Measurements from ENCODE around the gene TMEM143. TPM values are rescaled to one million over a fixed set of nuclear protein-coding genes. Genes with fewer than 3 reads are reported as not detected.
A peak's percentile ranks its signal among the peaks of the same experiment; 100 is the strongest.
"Not testable (repeated sequence)": the region's sequence is repeated elsewhere in the genome, so short reads cannot be mapped to it uniquely, and the experiment has no call there.

TMEM143 gene
- polyA plus RNA-seq, 3 donors = 1.7 to 11.9 (median 2.1) TPM

GRCh38 chr19:48292798-48293197, 70.9 kb downstream of the TMEM143 start:
- no peak overlapping the region for H3K4me2 ChIP-seq (replicated peaks; ENCODE audit: extremely low read depth, low read length, poor library complexity, severe bottlenecking)
- H3K4me3 Mint-ChIP-seq = no peak overlapping the region

GRCh38 chr19:48291489-48291815, 72.3 kb downstream of the TMEM143 start:
- H3K4me1 ChIP-seq (ENCODE audit: control insufficient read depth in 1 of 2, insufficient read depth in 2 of 2, low read length in 2 of 2); DNase-seq; H4K20me1 ChIP-seq (ENCODE audit: insufficient read depth, low read length); H3K4me1 Mint-ChIP-seq; H3K36me3 Mint-ChIP-seq; H3K79me2 ChIP-seq (ENCODE audit: insufficient read depth, low read length); H3K27me3 ChIP-seq (ENCODE audit: control insufficient read depth in 2 of 2, insufficient read depth in 2 of 2, low read length in 2 of 2); H3K36me3 ChIP-seq (replicated peaks in 1 of 2; ENCODE audit: control insufficient read depth in 1 of 2, insufficient read depth in 2 of 2, low read length in 2 of 2); H3K27ac Mint-ChIP-seq; H3K9me3 ChIP-seq (replicated peaks in 1 of 2; ENCODE audit: control insufficient read depth in 1 of 2, insufficient read depth in 1 of 2, low read length in 2 of 2); H3K9ac ChIP-seq (ENCODE audit: insufficient read depth, low read length, poor library complexity, severe bottlenecking); H3K27ac ChIP-seq (ENCODE audit: low read depth in 1 of 2, low read length in 2 of 2); H3K9me3 Mint-ChIP-seq: not testable (repeated sequence)
- WGBS (ENCODE audit: insufficient coverage) = 0% methylated on average over 4 of the region's 11 CpGs
- Histone ChIP-seq H3K4me3 (replicated peaks in 1 of 3; ENCODE audit: low read depth in 2 of 3, low read length in 3 of 3) (peak overlapping the region in 2 of 3 experiments; percentile 36 to 72), H2AFZ (ENCODE audit: insufficient read depth, low read depth, low read length, poor library complexity, severe bottlenecking) (peak overlapping the region; percentile 81), H3K4me2 (replicated peaks; ENCODE audit: extremely low read depth, low read length, poor library complexity, severe bottlenecking) (peak overlapping the region; percentile 86)
- intact Hi-C loops (cut with micrococcal nuclease) = loop anchor here (1.0 to 10.0 kb wide), 2 partner anchors 24 to 187 kb away; no protein-coding TSS in a partner anchor
- Mint-ChIP-seq H3K27me3 (ENCODE audit: low read depth in 3 of 3) (peaks cover 6 to 19% (median 16%) of the 10 kb centered on the region in 3 donors), H3K4me3 (peak overlapping the region; percentile 80 to 93)

More at GRCh38 chr19:48292798-48293197, 70.9 kb downstream of the TMEM143 start:
- H3K27ac Mint-ChIP-seq = no peak overlapping the region
- Histone ChIP-seq H3K9ac (ENCODE audit: insufficient read depth, low read length, poor library complexity, severe bottlenecking) (no peak overlapping the region), H4K20me1 (ENCODE audit: insufficient read depth, low read length) (no peaks in the 10 kb centered on the region), H3K27me3 (ENCODE audit: control insufficient read depth in 2 of 2, insufficient read depth in 2 of 2, low read length in 2 of 2) (peaks cover 0 to 5% of the 10 kb centered on the region in 2 donors), H3K27ac (ENCODE audit: low read depth in 1 of 2, low read length in 2 of 2) (no peak overlapping the region), H3K4me1 (ENCODE audit: control insufficient read depth in 1 of 2, insufficient read depth in 2 of 2, low read length in 2 of 2) (peaks cover 8 to 10% of the 10 kb centered on the region in 2 donors), H2AFZ (ENCODE audit: insufficient read depth, low read depth, low read length, poor library complexity, severe bottlenecking) (peak overlapping the region; percentile 5), H3K4me3 (replicated peaks in 1 of 3; ENCODE audit: low read depth in 2 of 3, low read length in 3 of 3) (no peak overlapping the region), H3K9me3 (replicated peaks in 1 of 2; ENCODE audit: control insufficient read depth in 1 of 2, insufficient read depth in 1 of 2, low read length in 2 of 2) (no peaks in the 10 kb centered on the region), H3K36me3 (replicated peaks in 1 of 2; ENCODE audit: control insufficient read depth in 1 of 2, insufficient read depth in 2 of 2, low read length in 2 of 2) (no peaks in the 10 kb centered on the region), H3K79me2 (ENCODE audit: insufficient read depth, low read length) (no peaks in the 10 kb centered on the region)
- intact Hi-C loops (cut with micrococcal nuclease) = loop anchor here (10.0 kb wide), 1 partner anchor 188 kb away; no protein-coding TSS in a partner anchor
- DNase-seq = no peak
- no peaks in the 10 kb centered on the region for H3K36me3 Mint-ChIP-seq
- 100% methylated on average over 1 of the region's 4 CpGs for WGBS (ENCODE audit: insufficient coverage)
- no peak for TF ChIP-seq CTCF (IDR thresholded peaks at IDR 0.05)
- peaks cover 6 to 20% (median 16%) of the 10 kb centered on the region in 3 donors for H3K27me3 Mint-ChIP-seq (ENCODE audit: low read depth in 3 of 3)
- H3K9me3 Mint-ChIP-seq = no peaks in the 10 kb centered on the region
- peaks cover 8% of the 10 kb centered on the region for H3K4me1 Mint-ChIP-seq

Data from CD14-positive monocyte (primary cell).